Right lobe of liver (tissue), 6 donors: Measurements from ENCODE around the gene MOB3A. TPM values are rescaled to one million over a fixed set of nuclear protein-coding genes. Genes with fewer than 3 reads are reported as not detected.
A peak's percentile ranks its signal among the peaks of the same experiment; 100 is the strongest.

ENCODE experiments used
- ATAC-seq, 4 donors: fragments of 200-7000 bp; cut with Tn5 transposase; one replicate each; pipeline ENCODE4 v1.9.1; 2020; ENCODE audit warnings: mild to moderate bottlenecking in 4 of 4, moderate library complexity in 4 of 4
- DNase-seq, 3 donors: peaks; one replicate each; pipeline ENCODE4 v3.0.0-alpha.2; 2020
- H3K27ac ChIP-seq, 3 donors: fragments of 200-600 bp; one replicate each; pipeline ENCODE4 v1.8.0; 2022
- H3K27me3 ChIP-seq, 2 donors: fragments of 200-600 bp; one replicate each; pipeline ENCODE4 v1.8.0; 2022
- H3K36me3 ChIP-seq, 4 donors: fragments of 200-600 bp; sonication (generic) in 1 of 4; one replicate each; pipeline versions ENCODE4 v1.5.1 to v1.8.0; 2017 to 2022; ENCODE audit warnings: control low read depth in 1 of 4
- H3K4me1 ChIP-seq, 4 donors: fragments of 200-600 bp; sonication (generic) in 1 of 4; one replicate each; pipeline versions ENCODE4 v1.5.1 to v1.8.0; 2017 to 2022; ENCODE audit warnings: control low read depth in 1 of 4
- H3K4me3 ChIP-seq, 3 donors: fragments of 200-600 bp; one replicate each; pipeline ENCODE4 v1.8.0; 2022
- H3K9me3 ChIP-seq, 4 donors: fragments of 200-600 bp; sonication (generic) in 1 of 4; one replicate each; pipeline versions ENCODE4 v1.5.1 to v1.8.0; 2017 to 2022; ENCODE audit warnings: control low read depth in 1 of 4
- POLR2A ChIP-seq: fragments of 450-650 bp; IDR thresholded peaks from one replicate; pipeline ENCODE4 v1.6.1; 2017; ENCODE audit warnings: antibody characterized with exemption, mild to moderate bottlenecking
- WGBS: methylation state at CpG from one replicate; pipeline ENCODE4 v1.1.6; 2018; ENCODE audit warnings: low coverage, low lambda C conversion rate; ENCODE audit not compliant: insufficient coverage; ENCODE audit errors: missing lambda C conversion rate; 5-methylcytosine and 5-hydroxymethylcytosine counted together
- intact Hi-C, 2 donors: fragments of 100-400 bp; cut with DNase I; formaldehyde crosslinking; loops; one replicate each; pipeline versions ENCODE4 v1.11.2 to v1.14.1; 2022
- total RNA-seq, 6 experiments: library from RNA; depleted of rRNA in 2 of 6; stranded (reverse); fragments of >200 nt in 2 of 6; fragmentation: NEBNext Ultra II Directional in 3 of 6; extraction: Animal tissue kit (Norgen Biotek cat#: 25700) in 3 of 6; gene quantifications; one replicate each; pipeline versions ENCODE4 v1.1.0 to v1.2.4, GENCODE V29; 2016 to 2023
- TF ChIP-seq, protein P1 (sequence below), 4 donors: fragments of 200-600 bp in 3 of 4; fragments of 450-650 bp in 1 of 4; IDR thresholded peaks; one replicate each; pipeline versions ENCODE4 v1.5.1 to v1.8.0; 2016 to 2022; ENCODE audit warnings: antibody characterized with exemption in 4 of 4, mild to moderate bottlenecking in 2 of 4
- donor health status: DM: no; HTN: yes; CAD: no.
- donor health status: DM: no; HTN: no; CAD: no.
- donor health status: DM: no; HTN: no; CAD: no.
- donor health status: DM: no; HTN: yes; CAD: no.
- donor health status: DM: no; HTN: yes; CAD: no.

Gene MOB3A
- total RNA-seq, 6 experiments from 2014 or later = 8.3 to 13.8 (median 10.8) TPM

DNA sequence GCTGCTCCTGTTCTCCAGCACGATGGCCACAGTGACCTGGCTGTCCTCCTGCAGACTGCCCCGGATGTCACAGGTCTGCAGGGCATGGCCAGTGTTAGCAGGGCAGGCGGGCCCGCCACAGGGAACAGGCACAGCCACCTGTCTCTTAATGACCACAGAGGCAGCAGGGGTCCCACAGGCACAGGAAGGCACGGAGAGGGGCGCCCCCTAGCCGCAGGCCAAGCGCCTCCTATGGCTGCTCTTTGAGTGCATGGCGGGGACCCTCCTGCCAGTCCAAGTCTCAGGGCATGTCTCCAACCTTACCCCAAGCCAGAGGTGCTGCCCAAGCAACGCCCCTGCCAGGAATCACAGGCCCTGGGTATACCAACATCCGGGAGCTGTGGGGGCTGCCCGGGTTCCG lies 14.7 kb upstream of the MOB3A start:
- no peak for DNase-seq
- Histone ChIP-seq H3K27ac (no peak overlapping the region), H3K4me1 (no peaks in the 10 kb centered on the region), H3K36me3 (peaks cover 0 to 92% (median 50%) of the 10 kb centered on the region in 4 donors), H3K27me3 (no peaks in the 10 kb centered on the region), H3K9me3 (no peaks in the 10 kb centered on the region), H3K4me3 (no peak overlapping the region)
- ATAC-seq = no peak
- intact Hi-C loops = no loop called here
- WGBS = no CpG with 5 or more reads among the region's 13 CpGs
- TF ChIP-seq, protein P1, sequence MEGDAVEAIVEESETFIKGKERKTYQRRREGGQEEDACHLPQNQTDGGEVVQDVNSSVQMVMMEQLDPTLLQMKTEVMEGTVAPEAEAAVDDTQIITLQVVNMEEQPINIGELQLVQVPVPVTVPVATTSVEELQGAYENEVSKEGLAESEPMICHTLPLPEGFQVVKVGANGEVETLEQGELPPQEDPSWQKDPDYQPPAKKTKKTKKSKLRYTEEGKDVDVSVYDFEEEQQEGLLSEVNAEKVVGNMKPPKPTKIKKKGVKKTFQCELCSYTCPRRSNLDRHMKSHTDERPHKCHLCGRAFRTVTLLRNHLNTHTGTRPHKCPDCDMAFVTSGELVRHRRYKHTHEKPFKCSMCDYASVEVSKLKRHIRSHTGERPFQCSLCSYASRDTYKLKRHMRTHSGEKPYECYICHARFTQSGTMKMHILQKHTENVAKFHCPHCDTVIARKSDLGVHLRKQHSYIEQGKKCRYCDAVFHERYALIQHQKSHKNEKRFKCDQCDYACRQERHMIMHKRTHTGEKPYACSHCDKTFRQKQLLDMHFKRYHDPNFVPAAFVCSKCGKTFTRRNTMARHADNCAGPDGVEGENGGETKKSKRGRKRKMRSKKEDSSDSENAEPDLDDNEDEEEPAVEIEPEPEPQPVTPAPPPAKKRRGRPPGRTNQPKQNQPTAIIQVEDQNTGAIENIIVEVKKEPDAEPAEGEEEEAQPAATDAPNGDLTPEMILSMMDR (IDR thresholded peaks at IDR 0.05) = no peak
- no peak for TF ChIP-seq POLR2A

DNA sequence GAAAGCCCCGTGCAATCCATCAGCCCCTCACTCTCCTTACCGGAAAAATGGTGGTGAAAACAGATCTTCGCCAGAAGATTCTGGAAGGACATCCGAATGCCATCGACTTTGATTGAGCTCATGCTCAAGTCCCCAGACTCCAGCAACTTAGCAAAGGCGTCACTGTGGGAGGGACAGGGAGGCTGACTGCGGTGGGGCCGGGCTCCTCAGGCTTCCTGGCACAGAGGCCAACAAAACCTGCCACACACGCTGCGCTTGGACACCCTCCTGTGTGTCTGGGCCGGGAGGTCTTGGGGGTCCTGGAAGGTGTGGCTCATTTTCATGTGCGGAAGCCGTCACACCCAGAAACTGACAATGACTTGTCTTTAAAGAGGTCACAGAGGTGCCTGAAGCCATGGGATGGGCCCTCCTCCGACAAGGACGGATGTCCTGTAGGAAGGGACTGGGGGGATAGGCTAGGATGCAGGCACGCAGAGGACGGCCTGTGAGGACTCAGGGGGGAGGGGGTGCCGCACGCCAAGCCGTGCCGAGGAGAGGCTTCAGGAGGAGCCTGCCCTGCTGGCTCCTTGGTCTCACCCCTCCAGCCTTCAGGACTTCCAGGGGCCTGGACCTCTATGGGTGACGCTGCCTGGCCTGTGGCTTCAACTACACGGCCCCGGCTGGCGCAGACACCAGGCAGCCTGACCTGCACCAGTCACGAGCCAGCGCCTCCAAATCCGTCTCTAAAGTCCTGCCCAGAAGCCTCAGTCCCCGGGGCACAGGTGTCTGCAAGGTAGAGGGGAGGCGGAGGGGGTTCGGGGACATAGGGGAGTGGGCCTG lies 13.1 kb upstream of the MOB3A start:
- TF ChIP-seq, protein P1 (IDR thresholded peaks at IDR 0.05) = no peak
- TF ChIP-seq POLR2A = no peak
- Histone ChIP-seq H3K36me3 (peaks cover 0 to 77% (median 38%) of the 10 kb centered on the region in 4 donors), H3K27ac (no peak overlapping the region), H3K4me1 (no peaks in the 10 kb centered on the region), H3K4me3 (no peak overlapping the region), H3K9me3 (no peaks in the 10 kb centered on the region), H3K27me3 (no peaks in the 10 kb centered on the region)
- DNase-seq (no peak), ATAC-seq (peak; percentile 7 to 43 (median 20))
- intact Hi-C loops = no loop called here
- 95% methylated on average over 8 of the region's 31 CpGs for WGBS

- DNase-seq = no peak
- Histone ChIP-seq H3K27me3 (no peaks in the 10 kb centered on the region), H3K36me3 (peaks cover 0 to 69% (median 33%) of the 10 kb centered on the region in 4 donors), H3K27ac (no peak overlapping the region), H3K9me3 (no peaks in the 10 kb centered on the region), H3K4me3 (no peak overlapping the region), H3K4me1 (no peaks in the 10 kb centered on the region)
- ATAC-seq = peak in 1 of 4 donors; percentile 2
- TF ChIP-seq, protein P1 (IDR thresholded peaks at IDR 0.05) = no peak
- no peak for TF ChIP-seq POLR2A
- WGBS = 89% methylated on average over 10 of the region's 23 CpGs
- intact Hi-C loops = no loop called here
These were observed 12.3 kb upstream of the MOB3A start for GRCh38 chr19:2108251-2109016.

GRCh38 chr19:2103045-2103707 lies 7.0 kb upstream of the MOB3A start:
- peak in 1 of 4 donors; percentile 6 for ATAC-seq
- no peak for TF ChIP-seq POLR2A
- TF ChIP-seq, protein P1 (IDR thresholded peaks at IDR 0.05) = no peak
- no peaks in the 10 kb centered on the region for H3K27me3 ChIP-seq
- no peaks in the 10 kb centered on the region for H3K4me1 ChIP-seq
- H3K4me3 ChIP-seq = no peak overlapping the region
- H3K9me3 ChIP-seq = no peaks in the 10 kb centered on the region
- peaks cover 0 to 49% (median 22%) of the 10 kb centered on the region in 4 donors for H3K36me3 ChIP-seq
- 70% methylated on average over 12 of the region's 20 CpGs for WGBS
- intact Hi-C loops = no loop called here
- no peak for DNase-seq
- H3K27ac ChIP-seq = no peak overlapping the region
